ENCODE data around the gene PNMA6A. TPM values are rescaled to one million over a fixed set of nuclear protein-coding genes. Genes with fewer than 3 reads are reported as not detected.

Gene PNMA6A
- total and polyA plus RNA-seq, 4 donors = 0.87 to 3.6 (median 1.9) TPM

- Histone ChIP-seq H3K36me3 (ENCODE audit: control insufficient read depth in 4 of 4, insufficient read depth in 4 of 4, low read length in 4 of 4) (no peaks in the 10 kb centered on the region), H3K4me3 (no peak overlapping the region), H3K9me3 (ENCODE audit: control insufficient read depth in 4 of 4, insufficient read depth in 3 of 4, low read length in 3 of 4) (peaks cover 0 to 9% (median 0%) of the 10 kb centered on the region in 4 donors), H3K9ac (ENCODE audit: insufficient read depth in 1 of 2, low read length in 2 of 2) (no peak overlapping the region), H3K4me1 (ENCODE audit: control insufficient read depth in 5 of 5, insufficient read depth in 5 of 5, low read length in 5 of 5) (peaks cover 0 to 2% (median 0%) of the 10 kb centered on the region in 5 donors), H3K27me3 (ENCODE audit: control insufficient read depth in 3 of 3, insufficient read depth in 3 of 3, low read length in 2 of 3) (peaks cover 0 to 9% (median 3%) of the 10 kb centered on the region in 3 donors), H3K27ac (ENCODE audit: low read depth in 1 of 2, low read length in 1 of 2) (no peak overlapping the region)
- no peak for DNase-seq
- ATAC-seq (ENCODE audit: insufficient read depth, low FRiP score) = no peak
- 78 to 83% methylated on average over 15 to 18 of the region's 18 CpGs for WGBS, 2 donors
- TF ChIP-seq CTCF (IDR thresholded peaks at IDR 0.05; ENCODE audit: control extremely low read depth, extremely low read depth) = no peak
These were observed 12.8 kb upstream of the PNMA6A start for GRCh38 chrX:153059191-153060094.

GRCh38 chrX:153060095-153060445 lies 12.2 kb upstream of the PNMA6A start:
- H3K36me3 ChIP-seq (ENCODE audit: control insufficient read depth in 4 of 4, insufficient read depth in 4 of 4, low read length in 4 of 4) = no peaks in the 10 kb centered on the region
- DNase-seq = no peak
- no peak overlapping the region for H3K4me3 ChIP-seq
- TF ChIP-seq CTCF (IDR thresholded peaks at IDR 0.05; ENCODE audit: control extremely low read depth, extremely low read depth) = no peak
- WGBS, 2 donors = 78 to 80% methylated on average over 1 to 8 of the region's 8 CpGs
- no peak overlapping the region for H3K27ac ChIP-seq (ENCODE audit: low read depth in 1 of 2, low read length in 1 of 2)
- H3K4me1 ChIP-seq (ENCODE audit: control insufficient read depth in 5 of 5, insufficient read depth in 5 of 5, low read length in 5 of 5) = peaks cover 0 to 2% (median 0%) of the 10 kb centered on the region in 5 donors
- H3K27me3 ChIP-seq (ENCODE audit: control insufficient read depth in 3 of 3, insufficient read depth in 3 of 3, low read length in 2 of 3) = peaks cover 0 to 9% (median 3%) of the 10 kb centered on the region in 3 donors
- H3K9ac ChIP-seq (ENCODE audit: insufficient read depth in 1 of 2, low read length in 2 of 2) = no peak overlapping the region
- H3K9me3 ChIP-seq (ENCODE audit: control insufficient read depth in 4 of 4, insufficient read depth in 3 of 4, low read length in 3 of 4) = peaks cover 0 to 9% (median 0%) of the 10 kb centered on the region in 4 donors
- ATAC-seq (ENCODE audit: insufficient read depth, low FRiP score) = no peak

GRCh38 chrX:153061732-153062131 lies 10.5 kb upstream of the PNMA6A start:
- no peak overlapping the region for H3K27ac ChIP-seq (ENCODE audit: low read depth in 1 of 2, low read length in 1 of 2)
- no peak for TF ChIP-seq CTCF (IDR thresholded peaks at IDR 0.05; ENCODE audit: control extremely low read depth, extremely low read depth)
- H3K9ac ChIP-seq (ENCODE audit: insufficient read depth in 1 of 2, low read length in 2 of 2) = no peak overlapping the region
- no peak overlapping the region for H3K4me3 ChIP-seq
- 27 to 50% methylated on average over 3 of the region's 3 CpGs for WGBS, 2 donors
- no peak for ATAC-seq (ENCODE audit: insufficient read depth, low FRiP score)
- H3K36me3 ChIP-seq (ENCODE audit: control insufficient read depth in 4 of 4, insufficient read depth in 4 of 4, low read length in 4 of 4) = no peaks in the 10 kb centered on the region
- DNase-seq = no peak
- no peaks in the 10 kb centered on the region for H3K4me1 ChIP-seq (ENCODE audit: control insufficient read depth in 5 of 5, insufficient read depth in 5 of 5, low read length in 5 of 5)
- peaks cover 0 to 12% (median 0%) of the 10 kb centered on the region in 4 donors for H3K9me3 ChIP-seq (ENCODE audit: control insufficient read depth in 4 of 4, insufficient read depth in 3 of 4, low read length in 3 of 4)
- peaks cover 0 to 5% (median 3%) of the 10 kb centered on the region in 3 donors for H3K27me3 ChIP-seq (ENCODE audit: control insufficient read depth in 3 of 3, insufficient read depth in 3 of 3, low read length in 2 of 3)
